GM12864 (cell line): ENCODE results near the gene NRP1.

Experiments
- DNase-seq: peaks from one replicate; pipeline ENCODE4 v3.0.0-alpha.2; 2011; ENCODE audit warnings: low read depth
- H3K4me3 ChIP-seq: 2 replicates; pipeline ENCODE4 v1.5.1; 2011; ENCODE audit warnings: mild to moderate bottlenecking, low read depth, low read length, control low read depth
- CTCF ChIP-seq: IDR thresholded peaks from 2 replicates; pipeline ENCODE4 v1.5.1; 2011; ENCODE audit warnings: low read depth, mild to moderate bottlenecking, moderate library complexity, low read length, control low read depth, inconsistent platforms; ENCODE audit errors: missing control alignments

NRP1 gene

GRCh38 chr10:33286157-33286934, 48.1 kb downstream of the NRP1 start:
- no peak for DNase-seq
- no peak for TF ChIP-seq CTCF
- no peak overlapping the region for H3K4me3 ChIP-seq

- DNase-seq, result no peak
- no peak overlapping the region for H3K4me3 ChIP-seq
- no peak for TF ChIP-seq CTCF
These were observed 49.5 kb downstream of the NRP1 start for GRCh38 chr10:33284945-33285344.

GRCh38 chr10:33279811-33280602, 54.5 kb downstream of the NRP1 start:
- TF ChIP-seq CTCF, result no peak
- H3K4me3 ChIP-seq, result no peak overlapping the region
- DNase-seq, result no peak

- no peak overlapping the region for H3K4me3 ChIP-seq
- TF ChIP-seq CTCF, result no peak
- DNase-seq, result no peak
These were observed 55.2 kb downstream of the NRP1 start for GRCh38 chr10:33279276-33279675.

DNA sequence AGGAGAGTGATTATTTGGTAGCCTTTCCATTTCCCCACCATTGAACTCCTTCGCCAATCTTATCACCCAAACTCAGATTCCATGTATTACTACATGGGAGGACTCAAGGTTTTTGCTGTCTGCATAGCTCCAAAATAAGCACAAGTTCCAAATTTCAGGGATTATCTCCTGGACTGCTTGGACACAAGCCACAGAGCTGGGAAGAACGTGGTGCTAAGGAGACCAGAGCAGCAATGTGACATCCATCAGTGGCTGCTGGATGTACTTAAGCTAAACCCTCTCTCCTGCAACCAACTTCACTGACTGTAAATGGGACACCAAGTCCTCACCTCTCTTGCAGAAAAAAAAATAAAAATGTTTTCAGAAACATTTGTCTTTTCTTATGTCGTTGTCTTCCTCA, 56.3 kb downstream of the NRP1 start:
- no peak for DNase-seq
- H3K4me3 ChIP-seq, result no peak overlapping the region
- no peak for TF ChIP-seq CTCF

GRCh38 chr10:33277135-33277536, 57.3 kb downstream of the NRP1 start:
- no peak overlapping the region for H3K4me3 ChIP-seq

More at GRCh38 chr10:33277135-33277536, 57.3 kb downstream of the NRP1 start:
- TF ChIP-seq CTCF, result no peak
- no peak for DNase-seq
